ENCODE data around the gene NDUFS1.
"Not testable (repeated sequence)": the region's sequence is repeated elsewhere in the genome, so short reads cannot be mapped to it uniquely, and the experiment has no call there.

NDUFS1 gene

DNA sequence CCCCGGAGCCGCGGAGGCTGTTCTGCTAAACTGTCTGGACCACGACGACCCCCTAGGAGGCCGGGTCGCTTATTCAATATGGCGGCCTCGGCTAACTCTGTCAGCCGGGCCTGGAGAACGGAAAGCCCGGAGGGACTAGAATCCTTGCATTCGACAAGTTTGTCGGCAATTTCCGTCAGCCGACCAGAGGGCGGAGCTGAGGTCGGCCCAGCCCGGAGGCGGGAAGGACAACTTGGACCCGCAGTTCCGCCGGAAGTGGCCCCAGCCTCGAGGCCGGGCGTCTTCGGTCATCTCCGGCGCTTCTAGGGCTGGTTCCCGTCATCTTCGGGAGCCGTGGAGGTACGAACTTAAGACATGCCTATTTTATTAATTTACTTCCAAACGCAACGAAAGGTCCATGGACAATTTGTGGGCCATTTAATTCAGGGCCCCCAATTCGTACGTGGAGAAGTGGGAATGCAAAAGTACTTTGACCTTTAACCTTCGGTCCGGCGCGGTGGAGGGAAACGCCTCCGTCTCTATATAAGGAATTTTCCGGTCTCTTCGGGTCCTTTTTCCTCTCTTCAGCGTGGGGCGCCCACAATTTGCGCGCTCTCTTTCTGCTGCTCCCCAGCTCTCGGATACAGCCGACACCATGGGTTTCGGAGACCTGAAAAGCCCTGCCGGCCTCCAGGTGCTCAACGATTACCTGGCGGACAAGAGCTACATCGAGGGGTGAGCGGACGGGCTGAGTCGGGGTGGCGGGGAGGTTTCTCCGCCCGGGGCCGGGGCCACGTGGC lies at the start of gene NDUFS1, which contains the start of gene EEF1B2:
Gene NDUFS1, minus strand, starts transcription at position 99 of the 779 bp plus-strand sequence. CDS start 5,766 bp downstream, outside the sequence.
Gene EEF1B2, plus strand, starts transcription at position 550 of the 779 bp plus-strand sequence. Its CDS starts 85 bp downstream, at position 635.
- DNase-seq (ENCODE audit: low read depth in 3 of 3) = peak; percentile 96

DNA sequence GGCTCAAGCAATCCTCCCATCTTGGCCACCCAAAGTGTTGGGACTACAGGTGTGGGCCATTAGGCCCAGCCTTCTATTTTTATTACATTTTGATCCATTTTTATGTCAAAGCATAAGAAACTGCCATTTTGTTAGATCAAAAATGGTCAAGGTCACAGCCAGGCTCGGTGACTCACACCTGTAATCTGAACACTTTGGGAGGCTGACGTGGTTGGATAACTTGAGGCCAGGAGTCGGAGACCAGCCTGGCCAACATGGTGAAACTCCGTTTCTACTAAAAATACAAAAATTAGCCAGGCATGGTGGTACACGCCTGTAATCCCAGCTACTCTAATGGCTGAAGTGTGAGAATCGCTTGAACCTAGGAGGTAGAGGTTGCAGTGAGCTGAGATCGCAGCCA lies 49.7 kb upstream of the NDUFS1 start:
- DNase-seq (ENCODE audit: low read depth in 3 of 3) = no peak

DNA sequence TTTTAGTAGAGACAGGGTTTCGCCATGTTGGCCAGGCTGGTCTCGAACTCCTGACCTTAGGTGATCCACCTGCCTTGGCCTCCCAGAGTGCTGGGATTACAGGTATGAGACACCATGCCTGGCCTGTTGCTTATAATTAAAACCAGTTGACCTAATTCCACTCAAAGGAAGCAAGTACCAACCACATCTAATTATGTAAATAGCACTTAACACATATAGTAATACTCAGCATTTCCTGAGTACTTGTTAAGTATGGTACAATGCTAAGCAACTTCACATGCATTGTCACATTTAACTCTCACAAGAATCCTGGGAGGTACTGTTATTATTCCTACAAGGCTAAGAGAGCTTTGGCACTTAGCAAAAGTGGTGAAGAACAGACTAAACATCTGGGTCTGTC lies 48.1 kb upstream of the NDUFS1 start:
- not testable (repeated sequence) for DNase-seq (ENCODE audit: low read depth in 3 of 3)

DNA sequence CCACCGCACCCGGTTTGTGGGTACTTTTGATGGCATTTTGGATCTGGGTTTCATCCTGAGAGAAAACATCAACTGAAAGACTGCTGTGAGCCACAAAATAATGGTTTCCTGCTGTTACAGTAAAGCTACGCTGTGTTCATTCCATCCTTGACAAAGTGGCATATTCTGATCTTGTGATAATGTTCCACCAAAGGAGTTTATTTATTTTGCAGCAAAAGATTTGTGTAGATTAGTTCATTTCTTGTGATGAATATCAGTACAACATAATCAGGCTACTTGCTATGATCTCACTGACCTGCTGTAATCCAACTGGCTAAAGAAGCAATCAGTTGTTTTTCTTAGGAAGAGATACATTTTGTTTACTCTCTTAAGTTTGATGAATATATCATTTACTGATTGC lies 45.5 kb upstream of the NDUFS1 start:
- no peak for DNase-seq (ENCODE audit: low read depth in 3 of 3)

DNA sequence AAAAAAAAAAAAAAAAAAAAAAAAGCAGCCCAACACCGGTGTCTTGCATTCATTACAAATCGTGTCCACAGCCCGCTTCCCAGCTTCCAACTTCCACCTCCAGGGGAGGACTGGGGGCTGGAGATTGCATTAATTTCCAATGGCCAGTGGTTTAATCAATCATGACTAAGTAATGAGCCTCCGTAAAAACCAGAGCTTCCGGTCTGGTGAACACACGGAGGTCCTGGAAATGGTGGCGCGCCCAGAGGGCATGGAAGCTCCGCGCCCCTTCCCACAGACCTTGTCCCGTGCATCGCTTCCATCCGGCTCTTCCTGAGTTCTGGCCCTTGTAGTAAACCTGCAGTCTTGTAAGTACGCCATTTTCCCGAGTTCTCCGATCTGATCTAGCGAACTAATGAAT lies 44.1 kb upstream of the NDUFS1 start:
- no peak for DNase-seq (ENCODE audit: low read depth in 3 of 3)

DNA sequence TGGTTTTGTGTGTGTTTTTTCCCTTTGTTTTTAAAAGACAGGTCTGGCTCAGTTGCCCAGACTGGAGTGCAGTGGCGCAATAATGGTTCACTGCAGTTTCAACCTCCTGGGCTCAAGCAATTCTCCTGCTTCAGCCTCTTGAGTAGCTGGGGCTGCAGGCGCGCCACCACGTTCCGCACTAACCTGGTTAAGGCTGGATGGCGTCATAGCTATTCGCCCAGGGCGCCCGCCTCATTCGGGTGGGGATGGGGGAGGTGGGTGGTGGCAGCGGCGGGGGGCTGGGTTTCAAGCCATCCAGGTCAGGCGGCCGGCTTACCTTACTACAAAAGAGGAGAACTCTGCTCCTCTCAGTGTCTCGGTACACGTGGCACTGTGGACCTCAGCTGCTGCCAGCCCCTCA lies 43.2 kb upstream of the NDUFS1 start:
- DNase-seq (ENCODE audit: low read depth in 3 of 3) = no peak

DNA sequence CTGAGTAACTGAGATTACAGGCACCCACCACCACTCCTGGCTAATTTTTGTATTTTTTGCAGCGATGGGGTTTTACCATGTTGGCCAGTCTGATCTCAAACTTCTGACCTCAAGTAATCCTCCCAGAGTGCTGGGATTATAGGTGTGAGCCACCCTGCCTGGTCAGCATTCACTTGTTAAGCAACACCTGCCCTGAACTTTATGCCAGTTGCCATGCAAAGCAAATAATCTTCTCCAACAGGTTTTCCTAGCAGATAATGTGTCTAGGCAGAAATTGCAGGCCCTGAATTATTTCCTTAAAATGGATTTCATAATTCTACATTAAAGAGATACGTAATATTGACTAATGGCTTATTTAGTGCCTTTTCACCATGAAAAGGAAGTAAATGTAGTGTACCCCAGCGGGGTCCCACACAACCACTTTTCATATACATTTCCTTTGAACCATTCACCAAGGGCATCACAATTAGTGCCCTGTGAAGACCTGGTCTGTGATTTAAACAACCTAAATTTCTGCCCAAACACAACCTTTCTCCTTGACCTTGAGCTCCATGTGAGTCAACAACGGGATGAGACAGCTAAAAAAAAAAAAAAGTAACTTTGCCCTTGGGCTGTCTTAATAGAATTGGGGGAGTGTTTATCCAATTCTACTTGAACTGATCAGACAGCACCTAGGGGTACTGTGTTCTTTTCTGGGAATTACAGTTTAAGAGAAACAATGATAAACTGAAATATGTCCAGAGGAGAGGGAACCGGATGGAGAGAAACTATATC lies 42.0 kb upstream of the NDUFS1 start:
- DNase-seq (ENCODE audit: low read depth in 3 of 3) = no peak

DNA sequence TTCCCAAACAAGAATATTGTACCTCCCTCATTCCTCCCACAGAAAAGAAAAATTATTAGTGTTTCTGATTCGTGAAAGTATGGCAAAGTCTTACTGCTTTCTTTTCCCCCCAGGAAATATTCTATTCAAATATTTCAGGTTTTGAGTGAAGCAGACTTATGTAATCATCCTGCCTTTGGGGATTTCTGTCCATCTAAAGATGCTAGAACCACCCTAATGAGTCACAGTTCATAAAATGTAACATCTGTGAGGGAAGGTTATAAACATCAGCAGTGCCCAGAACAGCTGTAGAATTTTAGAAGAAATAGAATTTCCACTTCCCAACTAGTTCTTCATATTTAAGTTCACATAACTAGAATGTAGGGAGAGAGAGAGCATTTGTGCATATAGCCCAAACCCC lies 39.4 kb upstream of the NDUFS1 start:
- no peak for DNase-seq (ENCODE audit: low read depth in 3 of 3)

DNA sequence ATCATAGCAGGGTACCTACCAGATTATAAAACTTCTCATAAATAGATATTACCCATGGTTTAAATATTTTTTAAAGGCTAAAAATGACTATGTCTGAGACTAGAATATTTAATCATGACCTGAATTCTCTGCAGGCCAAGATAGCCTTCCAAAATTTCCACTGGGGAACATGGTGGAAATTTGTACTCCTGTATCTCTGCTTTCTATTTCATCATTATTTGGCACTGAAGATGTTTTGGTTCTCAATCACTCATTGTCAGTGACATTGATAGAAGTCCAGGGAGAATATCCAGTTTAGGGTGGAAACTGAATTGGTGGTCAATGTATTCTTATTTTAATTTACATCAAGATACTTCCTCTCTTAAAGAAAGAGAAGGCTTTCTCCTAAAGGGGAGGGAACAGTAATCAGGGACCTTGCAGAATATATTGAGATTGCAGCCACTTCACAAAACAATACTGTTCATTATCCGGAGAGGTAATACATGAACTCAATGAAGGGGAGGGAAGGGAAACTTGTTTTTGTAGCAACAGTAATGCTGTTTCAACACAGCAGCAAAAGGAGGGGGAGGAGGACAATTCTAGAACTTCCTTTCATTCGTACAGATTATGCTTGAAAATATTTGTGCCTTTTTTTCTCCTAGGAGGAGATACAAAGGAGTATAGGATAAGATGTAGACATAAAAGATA lies 34.6 kb upstream of the NDUFS1 start:
- no peak for DNase-seq (ENCODE audit: low read depth in 3 of 3)

DNA sequence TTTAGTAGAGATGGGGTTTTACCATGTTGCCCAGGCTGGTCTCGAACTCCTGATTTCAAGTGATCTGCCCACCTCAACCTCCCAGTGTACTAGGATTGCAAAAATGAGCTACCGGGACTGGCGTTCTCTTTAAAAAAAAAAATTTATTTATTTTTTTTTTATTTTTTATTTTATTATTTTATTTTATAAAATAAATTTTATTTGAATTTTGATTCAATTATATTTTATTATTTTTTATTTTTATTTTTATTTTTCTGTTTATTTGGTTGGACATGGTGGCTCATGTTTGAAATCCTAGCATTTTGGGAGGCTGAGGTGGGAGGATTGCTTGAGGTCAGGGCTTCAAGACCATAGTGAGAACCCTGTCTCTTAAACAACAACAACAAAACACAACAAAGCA lies 32.9 kb upstream of the NDUFS1 start:
- DNase-seq (ENCODE audit: low read depth in 3 of 3) = no peak

DNA sequence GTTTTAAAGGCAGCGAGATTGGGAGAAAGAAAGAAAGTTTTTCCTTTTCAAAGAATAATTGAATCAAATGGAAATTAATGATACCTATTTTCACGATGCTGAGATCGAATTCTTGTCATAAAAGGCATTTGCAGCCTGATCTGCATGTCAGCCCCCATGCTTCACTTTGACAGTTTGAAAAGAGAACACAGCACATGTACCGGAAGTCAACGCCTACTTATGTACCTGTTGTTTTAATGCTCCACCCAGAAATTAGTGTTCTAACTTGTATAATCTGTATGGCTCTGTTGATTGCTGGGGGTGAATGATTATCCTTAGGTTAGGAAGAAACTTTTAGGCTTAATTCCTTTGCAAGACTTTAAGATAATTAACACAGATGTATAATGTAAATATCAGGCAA lies 31.4 kb upstream of the NDUFS1 start:
- no peak for DNase-seq (ENCODE audit: low read depth in 3 of 3)

DNA sequence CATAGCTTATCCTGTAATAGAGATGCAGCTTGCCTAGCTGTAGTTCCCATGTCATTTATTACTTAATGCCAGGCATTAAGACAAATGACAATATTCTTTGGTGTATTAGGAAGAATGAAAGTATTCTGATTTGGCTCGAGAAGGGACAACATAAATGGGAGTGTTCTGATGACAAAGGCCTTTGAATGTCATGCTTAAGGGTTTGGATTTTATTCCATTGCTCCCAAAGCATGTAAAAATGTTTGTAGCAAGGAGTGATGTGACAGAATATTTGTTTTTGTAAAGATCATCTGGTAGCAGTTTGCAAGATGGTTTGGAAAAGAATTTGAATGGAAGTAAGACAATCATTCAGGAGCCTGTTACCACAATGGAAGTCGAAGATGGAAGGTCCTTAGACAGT lies 30.9 kb upstream of the NDUFS1 start:
- DNase-seq (ENCODE audit: low read depth in 3 of 3) = no peak

DNA sequence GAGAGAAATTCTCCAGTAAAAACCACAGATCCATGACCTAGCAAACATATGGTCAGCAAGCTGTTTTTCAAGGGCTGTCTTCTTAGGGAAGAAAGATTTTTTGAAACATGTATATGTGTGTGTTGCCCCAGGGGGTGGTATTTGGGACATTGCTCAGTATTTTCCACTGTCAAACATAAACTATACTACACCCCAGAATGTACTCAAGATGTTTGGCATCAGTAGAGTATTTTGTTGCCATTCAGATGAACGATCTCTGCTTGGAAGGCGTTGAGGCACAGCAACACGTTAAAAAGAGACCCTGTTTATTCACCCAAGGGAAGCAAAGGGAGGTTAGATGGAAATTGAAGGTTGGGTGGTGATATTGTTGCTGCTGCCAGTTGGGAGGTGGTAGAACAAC lies 30.4 kb upstream of the NDUFS1 start:
- no peak for DNase-seq (ENCODE audit: low read depth in 3 of 3)

DNA sequence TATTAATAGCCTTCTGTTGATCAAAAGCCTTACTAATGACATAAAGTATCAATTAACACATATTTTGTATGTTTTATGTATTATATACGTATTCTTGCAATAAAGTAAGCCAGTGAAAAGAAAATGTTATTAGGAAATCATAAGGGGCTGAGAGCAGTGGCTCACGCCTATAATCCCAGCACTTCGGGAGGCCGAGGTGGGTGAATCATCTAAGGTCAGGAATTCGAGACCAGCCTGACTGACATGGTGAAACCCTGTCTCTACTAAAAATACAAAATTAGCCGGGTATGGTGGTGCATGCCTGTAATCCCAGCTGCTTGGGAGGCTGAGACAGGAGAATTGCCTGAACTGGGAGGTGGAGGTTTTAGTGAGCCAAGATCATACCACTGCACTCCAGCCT lies 22.3 kb upstream of the NDUFS1 start:
- not testable (repeated sequence) for DNase-seq (ENCODE audit: low read depth in 3 of 3)

DNA sequence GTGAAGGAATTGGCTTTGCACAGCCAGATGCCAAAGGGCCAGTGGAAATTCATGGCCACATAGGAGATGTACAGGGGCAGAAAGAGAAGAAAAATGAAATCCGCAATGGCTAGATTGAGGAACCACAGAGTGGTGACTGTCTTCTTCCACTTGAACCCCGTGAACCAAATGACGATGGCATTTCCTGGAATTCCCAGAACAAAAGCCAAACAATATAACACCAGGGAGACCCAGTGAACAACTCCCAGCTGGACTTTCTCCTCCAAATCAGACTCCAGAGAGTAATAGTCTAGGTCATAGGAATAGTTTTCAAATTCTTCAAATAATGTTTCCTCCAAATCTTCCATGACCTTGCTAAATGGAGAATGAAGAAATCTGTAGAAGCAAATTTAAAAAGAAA lies 17.7 kb upstream of the NDUFS1 start:
- DNase-seq (ENCODE audit: low read depth in 3 of 3) = no peak

DNA sequence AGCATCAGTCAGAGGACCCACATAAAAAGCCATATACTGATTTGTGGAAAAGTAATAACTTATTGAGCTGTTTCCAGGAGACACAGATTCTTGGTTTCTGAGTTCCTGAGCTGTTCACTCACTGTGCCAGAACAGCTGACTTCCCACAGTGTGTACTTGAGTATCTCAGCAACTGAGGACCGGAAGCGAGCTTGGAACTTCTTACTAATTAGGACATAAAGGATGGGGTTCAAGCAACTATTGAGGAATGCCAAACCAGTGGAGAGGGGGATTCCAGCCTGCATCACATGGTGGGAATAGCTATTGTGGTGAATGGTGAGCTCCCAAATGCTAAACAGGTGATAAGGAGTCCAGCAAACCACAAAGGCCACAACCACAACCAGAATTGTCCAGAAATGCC lies 16.9 kb upstream of the NDUFS1 start:
- no peak for DNase-seq (ENCODE audit: low read depth in 3 of 3)

DNA sequence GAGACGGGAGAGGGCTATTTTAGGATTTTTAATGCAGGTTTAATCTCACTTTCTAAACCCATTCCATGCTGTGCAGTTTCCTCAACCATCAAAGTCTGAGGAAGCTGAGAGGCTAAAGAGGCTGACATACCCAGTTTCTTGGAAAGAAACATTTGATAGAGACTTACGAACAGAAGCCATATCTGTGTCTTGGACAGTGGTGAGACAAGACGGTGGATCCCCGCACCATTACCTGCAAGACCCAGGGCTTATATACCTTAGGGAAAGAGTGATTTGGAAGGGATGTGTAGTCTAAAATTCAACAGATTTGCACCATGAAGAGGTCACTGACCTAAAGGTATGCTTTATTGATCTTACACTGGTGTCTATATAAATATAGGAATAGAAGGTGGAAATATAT lies 13.9 kb upstream of the NDUFS1 start:
- DNase-seq (ENCODE audit: low read depth in 3 of 3) = no peak

DNA sequence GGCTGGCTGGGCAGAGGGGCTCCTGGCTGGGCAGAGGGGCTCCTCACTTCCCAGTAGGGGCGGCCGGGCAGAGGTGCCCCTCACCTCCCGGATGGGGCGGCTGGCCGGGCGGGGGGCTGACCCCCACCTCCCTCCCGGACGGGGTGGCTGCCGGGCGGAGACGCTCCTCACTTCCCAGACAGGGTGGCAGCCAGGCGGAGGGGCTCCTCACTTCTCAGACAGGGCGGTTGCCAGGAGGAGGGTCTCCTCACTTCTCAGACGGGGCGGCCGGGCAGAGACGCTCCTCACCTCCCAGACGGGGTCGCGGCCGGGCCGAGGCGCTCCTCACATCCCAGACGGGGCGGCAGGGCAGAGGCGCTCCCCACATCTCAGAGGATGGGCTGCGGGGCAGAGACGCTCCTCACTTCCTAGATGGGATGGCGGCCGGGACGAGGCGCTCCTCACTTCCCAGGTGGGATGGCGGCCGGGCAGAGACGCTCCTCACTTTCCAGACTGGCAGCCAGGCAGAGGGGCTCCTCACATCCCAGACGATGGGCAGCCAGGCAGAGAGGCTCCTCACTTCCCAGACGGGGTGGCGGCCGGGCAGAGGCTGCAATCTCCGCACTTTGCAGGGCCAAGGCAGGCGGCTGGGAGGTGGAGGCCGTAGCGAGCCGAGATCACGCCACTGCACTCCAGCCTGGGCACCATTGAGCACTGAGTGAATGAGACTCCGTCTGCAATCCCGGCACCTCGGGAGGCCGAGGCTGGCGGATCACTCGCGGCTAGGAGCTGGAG lies 12.6 kb upstream of the NDUFS1 start:
- DNase-seq (ENCODE audit: low read depth in 3 of 3) = not testable (repeated sequence)

DNA sequence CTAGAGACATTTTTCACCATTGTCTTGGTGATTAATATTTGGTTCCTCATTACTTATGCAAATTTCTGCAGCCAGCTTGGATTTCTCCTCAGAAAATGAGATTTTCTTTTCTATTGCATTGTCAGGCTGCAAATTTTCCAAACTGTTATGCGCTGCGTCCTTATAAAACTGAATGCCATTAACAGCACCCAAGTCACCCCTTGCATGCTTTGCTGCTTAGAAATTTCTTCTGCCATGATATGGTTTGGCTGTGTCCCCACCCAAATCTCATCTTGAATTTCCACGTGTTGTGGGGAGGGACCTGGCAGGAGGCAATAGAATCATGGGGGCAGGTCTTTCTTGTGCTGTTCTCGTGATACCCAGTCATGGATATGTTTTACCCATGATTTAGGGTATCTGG lies 9.0 kb upstream of the NDUFS1 start:
- not testable (repeated sequence) for DNase-seq (ENCODE audit: low read depth in 3 of 3)

DNA sequence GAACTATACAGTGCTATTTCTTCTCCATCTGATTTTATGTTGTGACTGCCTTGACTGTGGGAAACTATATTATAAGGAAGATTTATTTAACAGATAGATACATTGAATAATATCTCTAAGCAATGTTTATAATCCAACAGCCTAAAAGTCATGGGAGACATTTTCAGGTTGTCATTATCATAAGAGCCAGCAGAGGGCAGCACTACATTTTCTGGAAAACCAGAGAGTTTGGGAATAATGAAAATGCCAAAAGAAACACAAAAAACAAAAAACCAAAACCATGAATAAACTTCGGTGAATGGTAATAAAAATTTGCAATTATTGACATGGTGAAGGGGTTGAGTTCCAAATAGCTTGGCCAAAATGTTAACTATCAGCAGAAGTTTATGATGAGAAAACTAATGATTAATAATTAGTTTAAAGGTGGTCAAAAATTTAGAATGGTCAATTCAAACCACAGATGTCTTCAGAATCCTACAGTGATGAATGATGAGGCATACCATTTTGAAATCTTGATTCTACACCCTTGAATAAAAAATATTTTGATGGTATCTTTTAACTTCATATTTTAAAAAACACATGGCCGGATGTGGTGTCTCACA lies 5.1 kb upstream of the NDUFS1 start:
- no peak for DNase-seq (ENCODE audit: low read depth in 3 of 3)

DNA sequence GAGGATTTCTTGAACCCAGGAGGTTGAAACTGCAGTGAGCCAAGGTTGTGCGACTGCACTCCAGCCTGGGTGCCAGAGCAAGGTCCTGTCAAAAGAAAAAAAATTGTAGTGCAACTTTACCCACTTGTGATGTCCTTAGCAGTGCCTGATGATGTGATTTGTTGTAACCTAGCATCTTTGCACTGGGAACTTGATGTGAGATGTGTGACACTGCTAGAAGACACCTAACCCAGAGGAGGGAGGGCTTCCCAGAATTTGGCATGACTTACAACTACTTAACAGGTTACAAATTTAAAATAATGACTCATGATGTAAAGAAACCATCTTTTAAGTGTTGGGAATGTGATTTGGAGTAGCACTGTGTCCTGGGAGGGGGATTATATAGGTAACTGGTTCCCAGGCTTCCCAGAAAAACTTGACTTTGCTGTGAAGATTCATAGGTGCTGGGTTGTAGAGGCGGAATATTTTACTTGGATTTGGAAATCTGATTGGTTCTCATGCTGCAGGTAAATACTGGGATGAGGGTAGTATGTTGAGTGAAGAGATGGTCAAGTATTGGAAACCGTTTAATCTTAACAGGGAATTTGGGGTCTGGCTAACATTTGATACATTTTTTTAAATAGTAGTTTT lies 4.1 kb upstream of the NDUFS1 start:
- no peak for DNase-seq (ENCODE audit: low read depth in 3 of 3)

Measured in stimulated activated CD4-positive, alpha-beta T cell treated with anti-CD3 and anti-CD28 coated beads, TNF-alpha, amount 100 ng/mL, for 24 hours (primary cell).